H9 (cell line): ENCODE results near the gene FBXO42. TPM values are rescaled to one million over a fixed set of nuclear protein-coding genes. Genes with fewer than 3 reads are reported as not detected.

Experiments
- DNase-seq: peaks from one replicate; pipeline ENCODE4 v3.0.0-alpha.2; 2017
- H2AFZ ChIP-seq: one replicate; pipeline ENCODE4 v1.6.1; 2013; ENCODE audit warnings: mild to moderate bottlenecking, low read length, control low read depth, moderate library complexity
- H2AK5ac ChIP-seq: 2 replicates; pipeline ENCODE4 v1.6.1; 2013; ENCODE audit warnings: low read length, control low read depth, mixed read lengths; ENCODE audit not compliant: insufficient read length
- H2BK120ac ChIP-seq: one replicate; pipeline ENCODE4 v1.6.1; 2013; ENCODE audit warnings: low read depth, mild to moderate bottlenecking, low read length, control low read depth, inconsistent platforms; ENCODE audit not compliant: poor library complexity, severe bottlenecking
- H2BK12ac ChIP-seq: 2 replicates; pipeline ENCODE4 v1.6.1; 2013; ENCODE audit warnings: low read length, control low read depth, mixed read lengths, low read depth; ENCODE audit not compliant: insufficient read length
- H2BK15ac ChIP-seq: 2 replicates; pipeline ENCODE4 v1.6.1; 2013; ENCODE audit warnings: low read depth, low read length, control low read depth
- H2BK20ac ChIP-seq: one replicate; pipeline ENCODE4 v1.6.1; 2013; ENCODE audit warnings: low read depth, mild to moderate bottlenecking, low read length, control low read depth, inconsistent platforms; ENCODE audit not compliant: poor library complexity, severe bottlenecking
- H2BK5ac ChIP-seq: 2 replicates; pipeline ENCODE4 v1.6.1; 2013; ENCODE audit warnings: low read length, control low read depth, mixed read lengths; ENCODE audit not compliant: insufficient read length
- H3K14ac ChIP-seq: 2 replicates; pipeline ENCODE4 v1.6.1; 2013; ENCODE audit warnings: low read length, control low read depth; ENCODE audit not compliant: insufficient read depth
- H3K18ac ChIP-seq: 2 replicates; pipeline ENCODE4 v1.6.1; 2013; ENCODE audit warnings: low read depth, mild to moderate bottlenecking, mixed read lengths, low read length, control low read depth; ENCODE audit not compliant: insufficient read length
- H3K23ac ChIP-seq: 2 replicates; pipeline ENCODE4 v1.6.1; 2013; ENCODE audit warnings: low read length, control low read depth, mixed read lengths, low read depth; ENCODE audit not compliant: insufficient read length
- H3K23me2 ChIP-seq: 2 replicates; pipeline ENCODE4 v1.6.1; 2013; ENCODE audit warnings: low read depth, mild to moderate bottlenecking, mixed read lengths, low read length, control low read depth; ENCODE audit not compliant: insufficient read length, poor library complexity, severe bottlenecking
- H3K27ac ChIP-seq: 2 replicates; pipeline ENCODE4 v1.5.1; 2013; ENCODE audit warnings: low read length, control low read depth, mixed read lengths, low read depth; ENCODE audit not compliant: insufficient read length
- H3K27me3 ChIP-seq: 2 replicates; pipeline ENCODE4 v1.6.1; 2013; ENCODE audit warnings: low read length, control low read depth, inconsistent platforms; ENCODE audit not compliant: insufficient read depth
- H3K4ac ChIP-seq: 2 replicates; pipeline ENCODE4 v1.6.1; 2013; ENCODE audit warnings: low read depth, mild to moderate bottlenecking, control low read depth, inconsistent platforms, low read length, moderate library complexity
- H3K4me1 ChIP-seq: 2 replicates; pipeline ENCODE4 v1.6.1; 2013; ENCODE audit warnings: low read length, control low read depth, inconsistent platforms; ENCODE audit not compliant: insufficient read depth
- H3K4me2 ChIP-seq: 2 replicates; pipeline ENCODE4 v1.6.1; 2013; ENCODE audit warnings: low read length, control low read depth, mixed read lengths; ENCODE audit not compliant: insufficient read length, insufficient read depth
- H3K56ac ChIP-seq: 2 replicates; pipeline ENCODE4 v1.6.1; 2013; ENCODE audit warnings: low read depth, mild to moderate bottlenecking, mixed read lengths, low read length, control low read depth; ENCODE audit not compliant: insufficient read length
- H3K79me1 ChIP-seq: 2 replicates; pipeline ENCODE4 v1.6.1; 2013; ENCODE audit warnings: low read depth, mild to moderate bottlenecking, moderate library complexity, low read length, control low read depth, inconsistent platforms; ENCODE audit not compliant: insufficient read depth, poor library complexity, severe bottlenecking
- H3K79me2 ChIP-seq: 2 replicates; pipeline ENCODE4 v1.6.1; 2013; ENCODE audit warnings: low read length, control low read depth, inconsistent platforms; ENCODE audit not compliant: insufficient read depth
- H3K9ac ChIP-seq: 2 replicates; pipeline ENCODE4 v1.6.1; 2013; ENCODE audit warnings: low read length, control low read depth, mixed read lengths; ENCODE audit not compliant: insufficient read length; ENCODE audit errors: extremely low read depth
- H3K9me3 ChIP-seq: one replicate; pipeline ENCODE4 v1.6.1; 2013; ENCODE audit warnings: low read depth, low read length, inconsistent platforms; ENCODE audit not compliant: control insufficient read depth
- H3T11ph ChIP-seq: one replicate; pipeline ENCODE4 v1.6.1; 2013; ENCODE audit warnings: mild to moderate bottlenecking, low read length, control low read depth, inconsistent platforms
- H4K20me1 ChIP-seq: one replicate; pipeline ENCODE4 v1.6.1; 2013; ENCODE audit not compliant: control insufficient read depth, insufficient read length, insufficient read depth
- H4K5ac ChIP-seq: 2 replicates; pipeline ENCODE4 v1.6.1; 2013; ENCODE audit warnings: low read depth, mild to moderate bottlenecking, mixed read lengths, low read length, control low read depth; ENCODE audit not compliant: insufficient read length
- H4K8ac ChIP-seq: replicated peaks from 2 replicates; pipeline ENCODE4 v1.6.1; 2013; ENCODE audit warnings: low read length, control low read depth, mixed read lengths, low read depth; ENCODE audit not compliant: insufficient read length
- H4K91ac ChIP-seq: 2 replicates; pipeline ENCODE4 v1.6.1; 2013; ENCODE audit warnings: low read depth, mild to moderate bottlenecking, moderate library complexity, mixed read lengths, low read length, control low read depth; ENCODE audit not compliant: insufficient read length
- H3K27ac Mint-ChIP-seq, 3 experiments: 2 replicates in 2 of 3; 3 replicates in 1 of 3; pipeline ENCODE4 v1.8.0; 2020 to 2021; ENCODE audit warnings: mixed read lengths in 3 of 3, mild to moderate bottlenecking in 1 of 3, moderate library complexity in 1 of 3
- H3K27me3 Mint-ChIP-seq: 2 replicates; pipeline ENCODE4 v1.8.0; 2021; ENCODE audit warnings: low read depth, mild to moderate bottlenecking, moderate library complexity, mixed read lengths
- H3K36me3 Mint-ChIP-seq, 3 experiments: 2 replicates in 2 of 3; 3 replicates in 1 of 3; pipeline ENCODE4 v1.8.0; 2020 to 2021; ENCODE audit warnings: low read depth in 3 of 3, mixed read lengths in 3 of 3; ENCODE audit not compliant: insufficient read depth in 1 of 3
- H3K4me1 Mint-ChIP-seq, 2 experiments: 2 replicates each; pipeline ENCODE4 v1.8.0; 2020; ENCODE audit warnings: mixed read lengths in 2 of 2
- H3K4me3 Mint-ChIP-seq, 2 experiments: 2 replicates in 1 of 2; 3 replicates in 1 of 2; pipeline ENCODE4 v1.8.0; 2020 to 2021; ENCODE audit warnings: mild to moderate bottlenecking in 2 of 2, mixed read lengths in 2 of 2, moderate library complexity in 1 of 2
- H3K9me3 Mint-ChIP-seq, 2 experiments: 2 replicates in 1 of 2; 3 replicates in 1 of 2; pipeline ENCODE4 v1.8.0; 2020; ENCODE audit warnings: mild to moderate bottlenecking in 2 of 2, mixed read lengths in 2 of 2, moderate library complexity in 1 of 2
- CTCF ChIP-seq: fragments of 200-600 bp; sonication (generic); conservative IDR thresholded peaks from 3 replicates; pipeline ENCODE4 v1.8.0; 2021; ENCODE audit warnings: antibody characterized with exemption, mild to moderate bottlenecking
- WGBS: extraction: QIAGEN DNeasy Blood & Tissue Kit; methylation state at CpG from one replicate; pipeline ENCODE4 v1.1.7; 2013; ENCODE audit warnings: missing lambda C conversion rate, low lambda C conversion rate, mixed read lengths; ENCODE audit not compliant: insufficient read length; ENCODE audit errors: extremely low coverage; 5-methylcytosine and 5-hydroxymethylcytosine counted together
- total RNA-seq: library from RNA; stranded (reverse); gene quantifications from 2 replicates; pipeline ENCODE4 v1.2.1, GENCODE V29; 2021

FBXO42 gene
- total RNA-seq, 1 experiment from 2014 or later: 17.4 TPM

GRCh38 chr1:16204216-16204615 is 148.1 kb downstream of the FBXO42 start:
- Histone ChIP-seq H3K4me1 (no peaks in the 10 kb centered on the region), H2BK12ac (no peak overlapping the region), H4K5ac (no peak overlapping the region), H2AK5ac (no peak overlapping the region), H3K79me2 (no peaks in the 10 kb centered on the region; the same call in 1 of the 2 replicates), H3T11ph (no peak overlapping the region), H3K79me1 (no peaks in the 10 kb centered on the region), H3K4me2 (no peak overlapping the region), H3K27ac (no peak overlapping the region), H3K23me2 (peaks cover 10% of the 10 kb centered on the region), H3K23ac (no peak overlapping the region), H3K9ac (no peak overlapping the region), H2BK5ac (no peak overlapping the region), H3K56ac (no peak overlapping the region), H2BK20ac (no peak overlapping the region), H3K18ac (no peak overlapping the region), H2BK120ac (no peak overlapping the region), H4K20me1 (no peaks in the 10 kb centered on the region), H3K27me3 (no peaks in the 10 kb centered on the region), H4K91ac (no peak overlapping the region), H3K14ac (no peak overlapping the region), H2AFZ (no peak overlapping the region), H3K4ac (no peak overlapping the region), H2BK15ac (no peak overlapping the region), H4K8ac (no peak overlapping the region), H3K9me3 (no peaks in the 10 kb centered on the region)
- H3K9me3 Mint-ChIP-seq: no peaks in the 10 kb centered on the region
- TF ChIP-seq CTCF: no peak
- no CpG with 5 or more reads among the region's 2 CpGs for WGBS
- no peak overlapping the region for H3K27ac Mint-ChIP-seq
- no peak overlapping the region; a peak in 1 of 5 replicates for H3K4me3 Mint-ChIP-seq
- no peaks in the 10 kb centered on the region for H3K27me3 Mint-ChIP-seq
- peaks cover 9 to 45% (median 19%) of the 10 kb centered on the region in 3 experiments; a peak in 6 of 7 replicates for H3K36me3 Mint-ChIP-seq
- DNase-seq: no peak
- peaks cover 7 to 19% of the 10 kb centered on the region in 2 experiments for H3K4me1 Mint-ChIP-seq
